OCI-LY3 (cell line): ENCODE measurements around the gene TTF2.

Experiments used
- H2AFZ ChIP-seq: fragments of 200-600, 300-600 bp; shearing (Covaris generic); 2 replicates; pipeline ENCODE4 v1.6.0; 2014; ENCODE audit warnings: antibody characterized with exemption, low read depth, low read length
- H3K27ac ChIP-seq: fragments of 200-600, 300-600 bp; sonication (generic); 2 replicates; pipeline ENCODE4 v1.5.1; 2014; ENCODE audit warnings: mild to moderate bottlenecking, low read length, moderate library complexity, mixed read lengths
- H3K27me3 ChIP-seq: fragments of 200-600, 300-600 bp; sonication (generic); 2 replicates; pipeline ENCODE4 v1.6.1; 2014; ENCODE audit warnings: low read depth, low read length, mixed read lengths
- H3K36me3 ChIP-seq: fragments of 200-600, 300-600 bp; sonication (generic); replicated peaks from 2 replicates; pipeline ENCODE3; 2014; ENCODE audit warnings: low read depth, low read length, mixed read lengths
- H3K4me1 ChIP-seq: fragments of 300-600, 200-600 bp; sonication (generic); 2 replicates; pipeline ENCODE4 v1.6.1; 2014; ENCODE audit warnings: low read length, mixed read lengths
- H3K4me2 ChIP-seq: fragments of 200-600, 300-600 bp; sonication (generic); 2 replicates; pipeline ENCODE4 v1.6.1; 2014; ENCODE audit warnings: low read length, mixed read lengths
- H3K4me3 ChIP-seq: fragments of 300-600, 200-600 bp; sonication (generic); 2 replicates; pipeline ENCODE4 v1.5.1; 2014; ENCODE audit warnings: antibody characterized with exemption, mild to moderate bottlenecking, low read length, moderate library complexity
- H3K79me2 ChIP-seq: fragments of 300-600, 200-600 bp; shearing (Covaris generic); 2 replicates; pipeline ENCODE4 v1.6.1; 2014; ENCODE audit warnings: mild to moderate bottlenecking, low read length, mixed read lengths
- H3K9ac ChIP-seq: fragments of 300-600, 200-600 bp; shearing (Covaris generic); 2 replicates; pipeline ENCODE4 v1.6.0; 2014; ENCODE audit warnings: mild to moderate bottlenecking, low read length, moderate library complexity
- H3K9me3 ChIP-seq: fragments of 200-600, 300-600 bp; shearing (Covaris generic); 2 replicates; pipeline ENCODE4 v1.6.1; 2014; ENCODE audit warnings: low read length, mixed read lengths; ENCODE audit not compliant: insufficient read depth
- H4K20me1 ChIP-seq: fragments of 200-600, 300-600 bp; sonication (generic); 2 replicates; pipeline ENCODE4 v1.6.1; 2016; ENCODE audit warnings: low read length, mixed read lengths; ENCODE audit not compliant: insufficient read depth
- CTCF ChIP-seq: fragments of 200-600, 300-600 bp; sonication (generic); IDR thresholded peaks from 2 replicates; pipeline ENCODE4 v1.5.1; 2014; ENCODE audit warnings: antibody characterized with exemption, low read length, low read depth
- EZH2phosphoT487 ChIP-seq: fragments of 200-600 bp; shearing (Covaris generic); IDR thresholded peaks from 2 replicates; pipeline ENCODE4 v1.6.1; 2018; ENCODE audit warnings: antibody characterized with exemption, mixed run types, low read depth

Gene TTF2

DNA sequence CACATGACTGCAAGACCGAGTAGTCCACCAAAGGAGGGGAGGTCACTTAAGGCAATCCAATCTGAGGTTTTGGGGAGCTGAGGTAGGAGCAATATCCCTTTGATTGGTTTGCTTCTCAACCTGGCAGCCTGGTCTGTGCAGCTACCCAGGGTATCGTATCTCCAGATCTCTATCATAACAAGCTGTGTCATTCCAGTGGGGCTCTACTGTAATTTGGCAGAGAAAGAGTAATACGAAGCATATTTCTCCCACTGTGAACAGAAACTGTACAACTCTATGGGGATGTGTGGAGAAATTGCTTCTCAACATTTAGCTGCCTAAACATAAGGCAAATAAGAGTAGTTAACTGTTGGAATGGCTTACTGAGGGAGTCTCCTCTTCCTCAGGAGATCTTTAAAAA is 38.0 kb upstream of the TTF2 start:
- no peak overlapping the region for H3K9ac ChIP-seq
- no peak overlapping the region for H2AFZ ChIP-seq
- H3K79me2 ChIP-seq = no peaks in the 10 kb centered on the region
- peaks cover 5% of the 10 kb centered on the region for H3K4me1 ChIP-seq
- H3K36me3 ChIP-seq = no peaks in the 10 kb centered on the region
- no peak overlapping the region for H3K27ac ChIP-seq
- H3K4me3 ChIP-seq = no peak overlapping the region
- H3K4me2 ChIP-seq = no peak overlapping the region
- no peaks in the 10 kb centered on the region for H3K27me3 ChIP-seq
- no peaks in the 10 kb centered on the region for H3K9me3 ChIP-seq
- TF ChIP-seq EZH2phosphoT487 (no peak), CTCF (no peak)
- no peaks in the 10 kb centered on the region for H4K20me1 ChIP-seq

DNA sequence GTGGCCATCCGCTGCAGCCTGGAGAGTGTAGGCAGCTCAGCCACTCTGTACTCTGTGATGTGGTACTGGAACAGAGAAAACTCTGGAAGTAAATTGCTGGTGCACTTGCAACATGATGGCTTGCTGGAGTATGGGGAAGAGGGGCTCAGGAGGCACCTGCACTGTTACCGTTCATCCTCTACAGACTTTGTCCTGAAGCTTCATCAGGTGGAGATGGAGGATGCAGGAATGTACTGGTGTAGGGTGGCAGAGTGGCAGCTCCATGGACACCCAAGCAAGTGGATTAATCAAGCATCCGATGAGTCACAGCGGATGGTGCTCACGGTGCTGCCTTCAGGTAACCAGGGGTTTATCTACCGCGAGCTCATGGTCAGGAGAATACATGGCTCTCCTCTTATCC is 34.6 kb upstream of the TTF2 start:
- no peak overlapping the region for H3K9ac ChIP-seq
- peaks cover 5% of the 10 kb centered on the region for H3K4me1 ChIP-seq
- no peaks in the 10 kb centered on the region for H3K36me3 ChIP-seq
- no peaks in the 10 kb centered on the region for H3K79me2 ChIP-seq
- H2AFZ ChIP-seq = no peak overlapping the region
- H3K27me3 ChIP-seq = no peaks in the 10 kb centered on the region
- no peak overlapping the region for H3K4me2 ChIP-seq
- TF ChIP-seq EZH2phosphoT487 (no peak), CTCF (no peak)
- H4K20me1 ChIP-seq = no peaks in the 10 kb centered on the region
- no peak overlapping the region for H3K27ac ChIP-seq
- no peaks in the 10 kb centered on the region for H3K9me3 ChIP-seq
- no peak overlapping the region for H3K4me3 ChIP-seq

GRCh38 chr1:117026361-117026760 is 33.8 kb upstream of the TTF2 start:
- Histone ChIP-seq H4K20me1 (no peaks in the 10 kb centered on the region), H3K36me3 (no peaks in the 10 kb centered on the region), H3K9ac (no peak overlapping the region), H3K27ac (no peak overlapping the region), H3K4me1 (peaks cover 5% of the 10 kb centered on the region), H3K79me2 (no peaks in the 10 kb centered on the region), H3K4me3 (no peak overlapping the region), H3K4me2 (no peak overlapping the region), H3K27me3 (no peaks in the 10 kb centered on the region), H2AFZ (no peak overlapping the region), H3K9me3 (no peaks in the 10 kb centered on the region)
- TF ChIP-seq EZH2phosphoT487 (no peak), CTCF (no peak)

- Histone ChIP-seq H4K20me1 (no peaks in the 10 kb centered on the region), H3K9ac (no peak overlapping the region), H3K4me2 (no peak overlapping the region), H3K4me1 (no peaks in the 10 kb centered on the region), H3K27me3 (no peaks in the 10 kb centered on the region), H2AFZ (no peak overlapping the region), H3K9me3 (no peaks in the 10 kb centered on the region), H3K27ac (no peak overlapping the region), H3K4me3 (no peak overlapping the region), H3K36me3 (no peaks in the 10 kb centered on the region), H3K79me2 (no peaks in the 10 kb centered on the region)
- TF ChIP-seq EZH2phosphoT487 (no peak), CTCF (no peak)
Measured at GRCh38 chr1:117029685-117030084, 30.4 kb upstream of the TTF2 start.
